HG03432 (cell line): ENCODE data around the gene CCDC71L.

ENCODE experiments used
- ATAC-seq: cut with Tn5 transposase; IDR thresholded peaks from one replicate; pipeline ENCODE4 v1.9.1; 2021; ENCODE audit warnings: mild to moderate bottlenecking, moderate library complexity; ENCODE audit not compliant: unreplicated experiment

Gene CCDC71L

GRCh38 chr7:106626376-106627164, 34.4 kb downstream of the CCDC71L start:
- no peak for ATAC-seq

- ATAC-seq = no peak
Measured at GRCh38 chr7:106625678-106626301, 35.2 kb downstream of the CCDC71L start.

DNA sequence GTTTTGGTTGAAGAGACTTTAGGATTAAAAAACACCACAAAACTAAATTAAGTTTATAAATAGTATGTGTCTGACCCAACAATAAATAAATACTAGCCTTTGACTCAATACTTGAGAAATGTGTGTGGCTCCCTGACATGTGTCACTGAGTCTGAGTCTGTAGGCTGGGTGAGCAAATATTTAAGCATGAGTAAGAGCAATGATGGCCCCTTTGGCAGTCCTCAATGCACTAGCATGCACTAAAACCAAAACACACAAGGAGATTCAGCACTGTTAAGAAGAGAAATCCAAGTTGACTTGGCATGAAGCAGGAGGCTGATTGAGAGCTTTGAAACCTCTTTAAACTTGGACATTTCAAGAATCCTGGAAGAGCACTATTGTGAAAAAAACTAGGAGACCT, 37.1 kb downstream of the CCDC71L start:
- no peak for ATAC-seq

GRCh38 chr7:106623315-106623660, 37.7 kb downstream of the CCDC71L start:
- ATAC-seq = no peak

- no peak for ATAC-seq
Measured at GRCh38 chr7:106622654-106623314, 38.2 kb downstream of the CCDC71L start.

DNA sequence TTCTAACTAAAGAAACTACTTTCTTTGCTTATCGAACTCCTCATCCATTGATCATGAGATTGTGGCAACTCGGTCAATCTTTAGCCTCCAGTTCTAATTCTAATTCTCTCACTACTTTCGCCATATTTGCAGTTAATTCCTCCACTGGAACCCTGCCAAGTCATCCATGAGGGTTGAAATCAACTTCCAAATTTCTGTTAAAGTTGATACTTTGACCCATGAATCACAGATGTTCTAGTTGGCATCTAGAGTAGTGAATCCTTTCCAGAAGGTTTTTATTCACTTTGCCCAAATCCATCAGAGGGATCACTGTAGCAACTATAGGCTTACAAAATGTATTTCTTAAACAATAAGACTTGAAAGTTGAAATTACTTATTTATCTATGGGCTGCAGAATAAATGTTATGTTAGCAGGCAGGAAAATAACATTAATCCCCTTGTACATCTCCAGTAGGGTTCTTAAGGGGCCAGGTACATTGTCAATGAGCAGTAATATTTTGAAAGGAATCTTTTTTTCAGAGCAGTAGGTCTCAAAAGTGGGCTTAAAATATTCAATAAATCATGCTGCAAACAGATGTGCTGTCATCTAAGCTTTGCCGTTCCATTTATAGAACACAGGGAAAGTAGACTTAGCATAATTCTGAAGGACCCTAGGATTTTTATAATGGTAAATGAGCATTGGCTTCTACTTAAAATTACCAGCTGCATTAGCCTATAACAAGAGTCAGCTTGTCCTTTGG, 39.4 kb downstream of the CCDC71L start:
- ATAC-seq = no peak

DNA sequence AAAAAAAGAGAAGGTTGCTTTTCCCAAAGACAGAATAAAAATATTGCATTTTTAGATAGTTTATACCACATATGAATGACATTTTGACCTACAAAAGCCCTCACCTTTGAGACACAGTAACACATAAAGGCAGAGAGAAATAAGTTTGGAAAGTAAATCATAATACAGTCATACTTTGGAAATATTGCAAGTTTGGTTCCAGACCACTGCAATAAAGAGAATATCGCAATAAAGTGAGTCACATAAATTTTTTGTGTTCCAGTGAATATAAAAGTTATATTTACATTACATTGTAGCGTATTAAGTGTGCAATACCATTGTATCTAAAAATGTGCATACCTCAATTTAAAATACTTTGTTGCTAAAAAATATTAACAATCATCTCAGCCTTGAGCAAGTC, 40.3 kb downstream of the CCDC71L start:
- no peak for ATAC-seq

- no peak for ATAC-seq
Measured at GRCh38 chr7:106620034-106620433, 40.9 kb downstream of the CCDC71L start.

DNA sequence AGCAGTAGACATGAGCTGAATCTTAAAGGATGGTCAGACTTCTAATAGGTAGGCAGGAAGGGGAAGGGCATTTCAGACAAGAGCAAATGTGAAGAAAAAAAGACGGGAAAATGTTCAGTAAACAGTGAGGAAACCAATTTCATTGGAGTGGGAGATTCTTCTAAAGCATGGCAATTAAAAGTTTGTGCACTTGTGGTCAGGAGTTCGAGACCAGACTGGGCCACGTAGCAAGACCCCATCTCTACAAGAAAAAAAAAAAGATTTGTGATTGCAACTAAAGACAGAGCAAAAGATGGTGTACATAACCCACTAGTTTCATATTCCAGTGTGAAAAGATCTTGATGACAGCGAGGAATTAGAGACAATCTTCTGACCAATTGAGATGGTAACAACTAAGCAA, 41.7 kb downstream of the CCDC71L start:
- no peak for ATAC-seq

DNA sequence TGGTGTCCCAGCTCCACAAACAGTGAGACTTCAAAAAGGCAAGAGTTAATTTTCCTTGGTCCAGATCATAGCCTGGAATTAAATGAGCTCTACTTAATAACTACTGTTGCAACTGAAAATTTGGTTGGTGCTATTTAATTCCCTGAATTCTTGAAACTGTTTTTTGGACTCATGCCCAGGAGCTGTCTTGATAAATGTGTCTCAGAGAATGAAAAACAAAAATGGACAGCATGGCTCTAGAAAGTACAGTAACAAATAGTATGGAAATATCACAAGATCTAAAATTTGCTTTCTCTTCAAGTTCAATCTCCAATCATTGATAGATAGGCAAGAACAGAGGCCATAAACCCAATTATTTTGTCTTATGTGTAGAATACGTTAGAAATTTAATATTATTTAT, 42.5 kb downstream of the CCDC71L start:
- ATAC-seq = no peak

DNA sequence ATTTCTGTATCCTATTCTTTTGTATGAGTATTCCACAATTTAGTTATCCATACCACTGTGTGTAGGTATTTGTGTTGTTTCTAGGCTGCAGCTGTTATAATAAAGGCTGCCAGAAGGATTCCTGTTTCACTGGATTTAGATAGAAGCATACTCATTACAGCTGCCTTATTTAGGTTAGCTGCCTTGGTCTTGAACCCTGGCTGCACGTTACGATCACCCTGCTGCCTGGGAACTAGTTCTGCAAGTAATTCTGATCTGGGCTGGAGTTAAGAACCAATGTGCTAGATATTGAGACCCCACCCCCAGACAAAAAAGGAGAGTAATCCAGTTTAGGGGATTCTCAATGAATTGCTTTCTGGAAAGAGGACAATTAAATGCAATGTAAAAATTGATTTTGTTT, 43.1 kb downstream of the CCDC71L start:
- ATAC-seq = no peak

DNA sequence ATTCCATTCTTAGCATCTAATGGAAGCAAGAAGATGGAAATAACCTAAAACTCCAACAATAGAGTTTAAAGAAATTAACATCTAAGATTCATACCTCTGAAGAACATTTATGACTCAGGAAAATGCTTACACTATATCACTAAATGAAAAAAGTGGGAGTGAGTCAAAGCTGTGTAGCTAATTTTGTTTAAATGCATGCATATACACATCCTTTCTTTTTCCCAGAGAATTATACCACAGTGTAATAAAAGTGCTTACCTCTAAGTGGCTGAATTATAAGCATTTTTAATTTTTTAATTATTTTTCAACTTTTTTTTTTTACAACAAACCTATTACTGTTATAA, 44.3 kb downstream of the CCDC71L start:
- ATAC-seq = no peak

DNA sequence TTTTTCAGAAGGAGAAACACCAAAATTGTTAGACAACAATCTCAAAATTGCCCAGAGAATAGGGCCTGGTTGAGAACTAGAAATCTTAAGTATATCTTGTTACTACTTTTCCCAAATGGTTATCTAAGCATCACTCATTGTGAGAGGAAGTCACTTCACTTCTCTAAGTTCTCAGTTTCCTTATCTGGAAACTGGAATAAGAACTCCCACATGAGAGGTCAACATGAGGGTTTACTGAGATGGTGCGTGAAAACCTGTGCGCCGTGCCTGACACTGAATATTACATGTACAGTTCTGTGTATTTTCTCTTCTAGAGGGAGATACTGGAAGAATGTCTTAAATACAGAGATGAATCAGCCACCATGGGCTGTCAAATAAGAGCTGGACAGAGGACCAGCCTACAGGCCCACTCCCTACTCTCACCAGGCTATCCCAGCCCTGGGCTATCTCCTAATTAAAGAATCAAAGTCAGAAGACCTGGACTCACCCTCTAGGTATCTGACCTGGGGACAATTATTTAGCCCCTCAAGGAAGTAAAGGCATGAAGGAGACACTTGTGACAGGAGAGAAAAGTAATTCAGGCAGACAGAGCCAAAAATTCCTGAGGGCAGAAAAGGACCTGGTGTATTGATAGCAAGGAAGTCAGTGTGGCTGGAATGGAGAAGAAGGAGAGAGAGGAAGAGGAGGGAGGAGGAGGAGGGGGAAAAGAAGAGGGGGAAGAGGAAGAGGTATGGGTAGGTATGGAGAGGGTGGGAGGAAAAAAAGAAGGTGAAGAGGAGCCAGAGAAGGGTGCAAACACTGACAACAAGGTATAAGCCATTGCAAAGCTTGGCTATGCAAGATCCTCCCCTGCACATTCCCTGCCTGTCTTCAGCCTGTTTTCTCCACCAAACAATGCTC, 44.9 kb downstream of the CCDC71L start:
- ATAC-seq = no peak

- ATAC-seq = no peak
Measured at GRCh38 chr7:106614751-106615150, 46.2 kb downstream of the CCDC71L start.

DNA sequence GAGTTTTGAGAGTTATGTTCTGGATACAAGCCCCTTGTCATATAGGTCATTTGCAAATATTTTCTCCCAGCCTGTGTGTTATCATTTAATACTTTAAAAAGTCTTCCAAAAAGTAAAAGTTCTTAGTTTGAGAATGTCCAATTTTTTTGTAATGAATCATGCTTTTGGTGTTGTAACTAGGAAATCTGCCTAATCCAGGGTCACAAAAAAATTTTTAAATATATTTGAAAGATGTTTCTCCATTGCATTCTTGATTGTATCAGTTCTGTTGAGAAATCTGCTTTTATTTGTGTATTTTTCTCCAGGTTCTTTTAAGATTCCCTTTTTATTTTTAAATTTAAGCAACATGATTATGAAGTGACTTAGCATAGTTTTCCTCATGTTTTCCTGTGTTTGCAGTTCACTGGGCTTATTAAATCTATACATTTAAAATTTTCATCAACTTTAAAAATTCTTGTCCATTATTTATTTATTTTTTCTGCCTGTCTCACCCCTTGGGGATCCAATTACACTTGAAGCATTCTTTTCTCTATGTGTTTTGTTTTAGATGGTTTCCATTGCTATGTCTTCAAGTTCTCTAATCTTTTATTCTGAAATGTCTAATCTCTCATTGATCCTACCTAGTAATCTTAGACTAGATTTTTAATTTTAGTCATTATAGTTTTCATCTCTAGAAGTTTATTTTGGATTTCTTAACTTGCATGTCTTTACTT, 47.0 kb downstream of the CCDC71L start:
- no peak for ATAC-seq

- no peak for ATAC-seq
Measured at GRCh38 chr7:106613279-106613678, 47.7 kb downstream of the CCDC71L start.

- no peak for ATAC-seq
Measured at GRCh38 chr7:106612432-106612831, 48.5 kb downstream of the CCDC71L start.

GRCh38 chr7:106611911-106612310, 49.0 kb downstream of the CCDC71L start:
- ATAC-seq = no peak

DNA sequence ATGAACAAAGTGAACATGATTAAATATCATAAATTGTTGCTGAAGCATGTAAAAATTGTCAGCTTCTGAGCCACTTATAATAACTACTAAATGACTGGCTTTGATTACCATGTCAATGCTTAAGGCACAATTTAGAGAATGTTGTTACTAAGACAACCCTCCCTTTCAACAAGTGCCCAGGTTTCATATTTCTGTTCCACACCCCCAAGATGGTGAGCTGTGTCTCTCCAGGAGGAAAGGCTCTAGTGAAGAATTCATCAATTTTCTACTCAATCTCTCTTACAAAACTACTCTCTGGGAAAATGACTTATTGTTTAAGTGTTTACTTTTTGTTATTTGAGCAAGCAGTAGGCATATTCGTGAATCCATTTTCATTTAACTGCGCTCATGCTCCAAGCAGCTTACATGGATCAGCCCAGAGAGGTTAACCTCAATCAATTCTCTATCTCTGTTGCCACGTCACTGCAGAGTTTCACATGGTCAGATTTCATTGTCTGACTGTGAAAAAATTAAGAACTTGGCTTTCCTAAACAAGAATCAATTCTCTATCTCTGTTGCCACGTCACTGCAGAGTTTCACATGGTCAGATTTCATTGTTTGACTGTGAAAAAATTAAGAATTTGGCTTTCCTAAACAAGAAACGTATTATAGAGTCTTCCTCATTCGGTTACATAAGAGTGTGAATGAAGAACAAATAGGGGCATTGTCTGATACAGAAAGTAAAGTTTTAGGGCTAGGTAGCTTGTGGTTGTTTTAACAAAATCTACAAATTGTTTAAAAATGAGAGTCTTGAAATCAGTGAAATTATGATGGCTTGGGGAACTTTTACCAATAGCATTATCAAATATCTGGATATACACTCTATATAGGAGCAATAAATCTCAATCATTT, 49.7 kb downstream of the CCDC71L start:
- no peak for ATAC-seq
